ENCODE results near the gene MAFB. TPM values are rescaled to one million over a fixed set of nuclear protein-coding genes. Genes with fewer than 3 reads are reported as not detected.
A peak's percentile ranks its signal among the peaks of the same experiment; 100 is the strongest.

MAFB gene
- total and polyA plus RNA-seq, 9 of the 15 experiments (the other 6 are each of a cell fraction or from before 2014, with no cell fraction given) = 0.04 TPM; not detected in 8

DNA sequence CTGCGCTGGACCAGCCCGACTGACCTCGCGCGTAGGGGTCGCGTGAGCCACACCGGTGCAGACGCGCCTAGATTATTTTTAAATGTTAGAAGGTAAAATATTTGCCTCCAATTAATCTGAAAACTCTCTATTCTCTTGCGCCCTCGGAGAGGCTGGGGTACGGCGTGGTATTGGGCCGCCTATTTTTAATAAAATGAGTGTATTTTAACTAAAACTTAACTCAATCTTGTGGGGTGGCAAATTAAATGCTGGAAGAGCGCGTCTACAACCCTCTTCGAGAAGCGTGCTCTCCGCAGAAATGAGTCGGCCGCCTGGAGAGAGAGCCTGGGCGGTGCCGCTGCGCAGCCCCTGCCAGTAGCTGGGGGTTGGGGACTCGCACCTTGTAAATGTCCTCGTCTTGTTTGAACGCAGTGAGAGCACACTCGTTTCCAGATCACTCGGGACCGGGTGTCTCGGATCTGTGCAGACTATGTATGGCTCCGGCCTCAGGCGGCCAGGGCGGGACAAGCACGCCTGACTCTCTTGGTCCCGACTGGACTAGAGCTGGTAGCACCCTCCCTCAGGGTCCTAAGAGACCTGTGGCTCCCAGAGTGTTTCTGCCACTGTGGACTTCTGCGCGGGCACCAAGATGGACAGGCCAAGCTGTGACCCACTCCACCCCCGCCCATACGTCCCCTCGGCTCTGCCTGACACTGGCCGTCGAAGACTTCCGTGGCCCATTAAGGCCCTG lies 2.0 kb upstream of the MAFB start:
- Histone ChIP-seq H3K4me2 (ENCODE audit: insufficient read depth, low read length) (no peak overlapping the region), H2AFZ (ENCODE audit: low read depth, low read length) (no peak overlapping the region), H3K36me3 (ENCODE audit: control insufficient read depth, insufficient read depth, low read length) (no peaks in the 10 kb centered on the region), H4K20me1 (replicated peaks; ENCODE audit: control insufficient read depth, insufficient read depth, low read length) (no peaks in the 10 kb centered on the region), H3K9me1 (ENCODE audit: control insufficient read depth, insufficient read depth, low read length) (no peaks in the 10 kb centered on the region), H3K9ac (ENCODE audit: insufficient read depth in 1 of 2, low read depth in 2 of 2, low read length in 2 of 2) (no peak overlapping the region), H3K27me3 (ENCODE audit: control insufficient read depth in 2 of 2, insufficient read depth in 2 of 2, low read length in 2 of 2) (peaks cover 9 to 34% of the 10 kb centered on the region in 2 experiments; a peak in 3 of 5 replicates), H3K27ac (ENCODE audit: extremely low read depth, low read depth, low read length) (no peak overlapping the region), H3K4me3 (no peak overlapping the region), H3K79me2 (ENCODE audit: control insufficient read depth, insufficient read depth, low read length) (no peaks in the 10 kb centered on the region), H3K9me3 (replicated peaks; ENCODE audit: control insufficient read depth, insufficient read depth, low read depth, low read length) (no peaks in the 10 kb centered on the region), H3K4me1 (replicated peaks in 1 of 2; ENCODE audit: control insufficient read depth in 2 of 2, insufficient read depth in 2 of 2, low read length in 2 of 2) (peaks cover 0 to 25% of the 10 kb centered on the region in 2 experiments; a peak in 2 of 5 replicates)
- WGBS (ENCODE audit: insufficient coverage, low coverage, missing lambda C conversion rate) = 22% methylated on average over 43 of the region's 45 CpGs
- POLR2A ChIA-PET = no interaction called here
- TF ChIP-seq TAF15 (IDR thresholded peaks at IDR 0.05; ENCODE audit: low read depth, low read length) = no peak
- in situ Hi-C loops (cut with MboI) (loop anchor here (25.0 kb wide), 1 partner anchor 1429 kb away; no protein-coding TSS in a partner anchor), intact Hi-C loops (cut with micrococcal nuclease) (loop anchor here (10.0 kb wide), 1 partner anchor 806 kb away; no protein-coding TSS in a partner anchor)
- CTCF ChIA-PET (ENCODE audit: low intra/inter-chr PET ratio) = no interaction called here
- FAIRE-seq (no peak), ATAC-seq (no peak), DNase-seq (ENCODE audit: extremely low read depth in 1 of 4, low spot score in 3 of 4) (no peak)
- no TSS peak for BruUV-seq (replicated peaks)

DNA sequence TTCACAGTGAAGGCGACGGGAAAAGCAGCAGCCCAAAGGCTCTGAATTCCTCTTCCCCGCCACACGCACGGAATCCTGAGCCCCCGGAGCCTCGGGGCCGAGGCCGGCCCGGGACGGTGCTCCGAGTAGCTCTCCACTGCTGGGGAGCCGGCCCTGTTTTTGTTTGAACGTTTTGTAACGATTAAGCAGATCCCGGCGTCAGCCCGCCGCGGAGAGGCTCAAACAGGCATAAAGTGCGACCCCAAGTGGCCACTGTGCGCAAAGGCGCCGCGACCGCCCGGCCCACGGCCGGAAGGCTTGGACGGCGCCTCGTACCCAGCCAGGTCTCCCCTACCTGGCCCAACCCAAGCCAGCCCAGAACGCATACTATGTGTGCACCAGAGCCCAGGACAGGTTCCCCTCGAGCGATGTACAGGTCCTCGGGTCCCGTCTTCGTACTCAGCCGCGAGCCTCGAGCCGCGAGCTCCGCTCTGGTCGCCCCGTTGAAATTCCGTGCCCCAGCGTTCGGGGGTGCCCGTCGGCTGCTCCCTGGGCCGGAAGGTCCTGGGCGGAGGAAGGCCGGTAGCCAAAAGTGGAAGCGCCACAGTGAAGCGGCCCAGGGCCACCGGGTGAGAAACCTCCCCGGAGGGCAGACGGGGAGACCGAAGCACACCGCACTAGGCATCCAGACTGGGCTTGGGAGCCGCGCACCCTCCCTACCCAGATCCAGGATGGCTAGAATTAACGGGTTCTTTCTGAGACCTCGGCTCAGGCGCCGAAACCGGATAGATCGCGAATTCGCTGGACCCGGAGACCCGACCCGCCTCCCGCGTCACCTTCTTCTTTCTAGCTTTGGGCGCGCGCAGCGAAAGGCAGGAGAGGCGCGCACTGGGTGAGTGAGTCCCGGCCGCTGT lies 1.2 kb upstream of the MAFB start:
- H2AFZ ChIP-seq (ENCODE audit: low read depth, low read length) = peak overlapping the region; percentile 65; the same call in 1 of the 2 replicates
- POLR2A ChIA-PET = no interaction called here
- in situ Hi-C loops (cut with MboI) = loop anchor here (25.0 kb wide), 1 partner anchor 1428 kb away; no protein-coding TSS in a partner anchor
- peaks cover 9 to 37% of the 10 kb centered on the region in 2 experiments; a peak in 3 of 5 replicates for H3K27me3 ChIP-seq (ENCODE audit: control insufficient read depth in 2 of 2, insufficient read depth in 2 of 2, low read length in 2 of 2)
- DNase-seq (ENCODE audit: extremely low read depth in 1 of 4, low spot score in 3 of 4) (peak; percentile 59 to 68 (median 66)), ATAC-seq (peak; percentile 91), FAIRE-seq (no peak)
- no TSS peak for BruUV-seq (replicated peaks)
- H3K9ac ChIP-seq (ENCODE audit: insufficient read depth in 1 of 2, low read depth in 2 of 2, low read length in 2 of 2) = no peak overlapping the region; a peak in 1 of 4 replicates
- no peaks in the 10 kb centered on the region for H3K9me1 ChIP-seq (ENCODE audit: control insufficient read depth, insufficient read depth, low read length)
- H3K4me2 ChIP-seq (ENCODE audit: insufficient read depth, low read length) = peak overlapping the region; percentile 46
- WGBS (ENCODE audit: insufficient coverage, low coverage, missing lambda C conversion rate) = 26% methylated on average over 61 of the region's 84 CpGs
- H3K79me2 ChIP-seq (ENCODE audit: control insufficient read depth, insufficient read depth, low read length) = no peaks in the 10 kb centered on the region
- CTCF ChIA-PET (ENCODE audit: low intra/inter-chr PET ratio) = no interaction called here
- no peak overlapping the region for H3K27ac ChIP-seq (ENCODE audit: extremely low read depth, low read depth, low read length)
- peaks cover 0 to 25% of the 10 kb centered on the region in 2 experiments; a peak in 2 of 5 replicates for H3K4me1 ChIP-seq (replicated peaks in 1 of 2; ENCODE audit: control insufficient read depth in 2 of 2, insufficient read depth in 2 of 2, low read length in 2 of 2)
- intact Hi-C loops (cut with micrococcal nuclease) = loop anchor here (10.0 kb wide), 1 partner anchor 805 kb away; no protein-coding TSS in a partner anchor
- H3K4me3 ChIP-seq = peak overlapping the region; percentile 9; the same call in 1 of the 2 replicates
- H4K20me1 ChIP-seq (replicated peaks; ENCODE audit: control insufficient read depth, insufficient read depth, low read length) = no peaks in the 10 kb centered on the region
- H3K9me3 ChIP-seq (replicated peaks; ENCODE audit: control insufficient read depth, insufficient read depth, low read depth, low read length) = no peaks in the 10 kb centered on the region
- no peaks in the 10 kb centered on the region for H3K36me3 ChIP-seq (ENCODE audit: control insufficient read depth, insufficient read depth, low read length)
- TF ChIP-seq CXXC5 (CRISPR knock-in tag; IDR thresholded peaks at IDR 0.05) (peak; percentile 18; the same call in 1 of the 2 replicates), SMC3 (conservative IDR thresholded peaks at IDR 0.05; ENCODE audit: insufficient read depth, low read depth, low read length) (peak; percentile 51)
